Glutamatergic neuron (in vitro differentiated cells): ENCODE results near the gene ALX1. TPM values are rescaled to one million over a fixed set of nuclear protein-coding genes. Genes with fewer than 3 reads are reported as not detected.

Experiments used
- DNase-seq: peaks from one replicate; pipeline ENCODE4 v3.0.0; 2022
- H3K27ac Mint-ChIP-seq: one replicate; pipeline ENCODE4 v1.8.0; 2020; ENCODE audit warnings: mild to moderate bottlenecking, mixed read lengths, inconsistent platforms; ENCODE audit not compliant: unreplicated experiment
- H3K27me3 Mint-ChIP-seq: one replicate; pipeline ENCODE4 v1.8.0; 2020; ENCODE audit warnings: mild to moderate bottlenecking, moderate library complexity, mixed read lengths, inconsistent platforms; ENCODE audit not compliant: unreplicated experiment
- H3K36me3 Mint-ChIP-seq: one replicate; pipeline ENCODE4 v1.8.0; 2020; ENCODE audit warnings: mild to moderate bottlenecking, mixed read lengths, inconsistent platforms; ENCODE audit not compliant: unreplicated experiment
- H3K4me1 Mint-ChIP-seq: one replicate; pipeline ENCODE4 v1.8.0; 2020; ENCODE audit warnings: mild to moderate bottlenecking, low read depth, mixed read lengths, inconsistent platforms; ENCODE audit not compliant: unreplicated experiment
- H3K4me3 Mint-ChIP-seq: one replicate; pipeline ENCODE4 v1.8.0; 2020; ENCODE audit warnings: mild to moderate bottlenecking, mixed read lengths, inconsistent platforms; ENCODE audit not compliant: unreplicated experiment
- H3K9me3 Mint-ChIP-seq: one replicate; pipeline ENCODE4 v1.8.0; 2020; ENCODE audit warnings: mild to moderate bottlenecking, moderate library complexity, mixed read lengths, inconsistent platforms; ENCODE audit not compliant: unreplicated experiment
- total RNA-seq: library from RNA; stranded (reverse); fragmentation: NEBNext Ultra II Directional; extraction: Animal tissue kit (Norgen Biotek cat#: 25700); gene quantifications from one replicate; pipeline ENCODE4 v1.2.1, GENCODE V29; 2021; ENCODE audit not compliant: unreplicated experiment
- TF ChIP-seq, protein P1 (sequence below): fragments of 200-600 bp; sonication (generic); IDR thresholded peaks from one replicate; pipeline ENCODE4 v1.5.0; 2021; ENCODE audit not compliant: partially characterized antibody, unreplicated experiment

ALX1 gene
- total RNA-seq, 1 donor from 2014 or later = 3.8 TPM

DNA sequence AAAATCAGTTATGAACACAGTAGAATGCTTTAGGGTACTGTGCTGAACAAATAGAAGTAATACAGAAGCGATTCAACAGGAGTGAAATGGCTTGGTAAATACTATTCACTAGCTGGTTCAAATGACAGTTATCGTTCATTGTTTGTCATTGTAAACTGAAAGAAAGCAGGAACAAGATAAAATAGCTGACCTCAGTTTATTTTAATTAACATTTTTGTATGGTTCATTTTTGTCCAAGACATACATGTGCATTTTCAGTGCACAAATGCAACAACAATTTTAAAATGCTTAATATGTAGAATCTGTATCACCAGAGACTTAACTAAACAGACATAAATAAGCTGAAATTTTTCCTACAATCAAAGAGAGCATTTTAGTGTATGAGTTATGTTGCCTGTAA is 49.9 kb downstream of the ALX1 start:
- Mint-ChIP-seq H3K36me3 (no peaks in the 10 kb centered on the region), H3K9me3 (no peaks in the 10 kb centered on the region), H3K27me3 (peaks cover 2% of the 10 kb centered on the region), H3K4me1 (peaks cover 12% of the 10 kb centered on the region), H3K4me3 (no peak overlapping the region), H3K27ac (no peak overlapping the region)
- TF ChIP-seq, protein P1, sequence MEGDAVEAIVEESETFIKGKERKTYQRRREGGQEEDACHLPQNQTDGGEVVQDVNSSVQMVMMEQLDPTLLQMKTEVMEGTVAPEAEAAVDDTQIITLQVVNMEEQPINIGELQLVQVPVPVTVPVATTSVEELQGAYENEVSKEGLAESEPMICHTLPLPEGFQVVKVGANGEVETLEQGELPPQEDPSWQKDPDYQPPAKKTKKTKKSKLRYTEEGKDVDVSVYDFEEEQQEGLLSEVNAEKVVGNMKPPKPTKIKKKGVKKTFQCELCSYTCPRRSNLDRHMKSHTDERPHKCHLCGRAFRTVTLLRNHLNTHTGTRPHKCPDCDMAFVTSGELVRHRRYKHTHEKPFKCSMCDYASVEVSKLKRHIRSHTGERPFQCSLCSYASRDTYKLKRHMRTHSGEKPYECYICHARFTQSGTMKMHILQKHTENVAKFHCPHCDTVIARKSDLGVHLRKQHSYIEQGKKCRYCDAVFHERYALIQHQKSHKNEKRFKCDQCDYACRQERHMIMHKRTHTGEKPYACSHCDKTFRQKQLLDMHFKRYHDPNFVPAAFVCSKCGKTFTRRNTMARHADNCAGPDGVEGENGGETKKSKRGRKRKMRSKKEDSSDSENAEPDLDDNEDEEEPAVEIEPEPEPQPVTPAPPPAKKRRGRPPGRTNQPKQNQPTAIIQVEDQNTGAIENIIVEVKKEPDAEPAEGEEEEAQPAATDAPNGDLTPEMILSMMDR = no peak
- DNase-seq = no peak

DNA sequence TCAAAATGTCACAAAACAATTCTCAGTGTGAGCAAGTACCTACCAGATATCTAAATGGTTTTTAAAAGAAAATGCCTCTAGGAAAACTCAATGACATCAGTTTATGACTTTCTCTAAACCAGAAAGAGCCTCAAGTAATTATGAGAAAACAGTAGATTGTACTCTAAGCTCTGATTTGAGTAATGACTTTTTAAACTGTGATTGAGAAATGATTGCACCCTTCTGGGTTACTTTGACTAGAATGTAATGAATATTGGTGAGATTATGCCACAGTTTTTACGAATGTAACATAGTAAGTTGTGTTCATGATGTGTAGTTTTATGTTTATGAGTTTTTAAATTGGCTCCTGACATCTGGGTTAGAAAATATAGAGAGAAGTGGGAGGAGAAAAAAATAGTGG is 68.8 kb downstream of the ALX1 start:
- H3K36me3 Mint-ChIP-seq = no peaks in the 10 kb centered on the region
- no peak overlapping the region for H3K4me3 Mint-ChIP-seq
- TF ChIP-seq, protein P1 = no peak
- DNase-seq = no peak
- H3K9me3 Mint-ChIP-seq = no peaks in the 10 kb centered on the region
- H3K27me3 Mint-ChIP-seq = no peaks in the 10 kb centered on the region
- H3K27ac Mint-ChIP-seq = no peak overlapping the region
- peaks cover 25% of the 10 kb centered on the region for H3K4me1 Mint-ChIP-seq

- peak overlapping the region; percentile 36 for H3K27ac Mint-ChIP-seq
- peaks cover 37% of the 10 kb centered on the region for H3K4me1 Mint-ChIP-seq
- H3K27me3 Mint-ChIP-seq = no peaks in the 10 kb centered on the region
- no peak overlapping the region for H3K4me3 Mint-ChIP-seq
- H3K36me3 Mint-ChIP-seq = no peaks in the 10 kb centered on the region
- DNase-seq = no peak
- TF ChIP-seq, protein P1 = no peak
- H3K9me3 Mint-ChIP-seq = no peaks in the 10 kb centered on the region
Observed at GRCh38 chr12:85350356-85350755, 70.3 kb downstream of the ALX1 start.

Other genes starting within 250 kb of the ALX1 start
- gene TSPAN19, start 243.9 kb upstream of the ALX1 start, total RNA-seq = 2.9 TPM
- gene LRRIQ1, start 243.9 kb upstream of the ALX1 start, total RNA-seq = 10.6 TPM